HEK293 (cell line): ENCODE measurements around the gene RRAS.

Experiments used
- BCL11A ChIP-seq: fragments of 450-650 bp; formaldehyde crosslinking; IDR thresholded peaks from 2 replicates; pipeline ENCODE4 v1.5.1; 2016; ENCODE audit warnings: low read depth, missing biosample characterization, missing genetic modification characterization
- FEZF1 ChIP-seq: fragments of 450-650 bp; formaldehyde crosslinking; IDR thresholded peaks from 2 replicates; pipeline ENCODE4 v1.5.1; 2016; ENCODE audit warnings: missing biosample characterization, missing genetic modification characterization
- GLI2 ChIP-seq: fragments of 450-650 bp; formaldehyde crosslinking; IDR thresholded peaks from 2 replicates; pipeline ENCODE4; 2017; ENCODE audit warnings: missing biosample characterization, missing genetic modification characterization, low read depth, borderline replicate concordance
- GLIS1 ChIP-seq: fragments of 450-650 bp; formaldehyde crosslinking; IDR thresholded peaks from 2 replicates; pipeline ENCODE4 v1.5.1; 2016; ENCODE audit warnings: missing biosample characterization, missing genetic modification characterization
- HOXC10 ChIP-seq: sonication (generic); formaldehyde crosslinking; IDR thresholded peaks from 2 replicates; pipeline ENCODE4 v1.8.1; 2023; ENCODE audit warnings: mild to moderate bottlenecking, missing genetic modification reagents
- KLF9 ChIP-seq: fragments of 450-650 bp; formaldehyde crosslinking; IDR thresholded peaks from 2 replicates; pipeline ENCODE4 v1.5.1; 2016; ENCODE audit warnings: missing biosample characterization, missing genetic modification characterization, low read depth
- MEIS1 ChIP-seq: sonication (generic); formaldehyde crosslinking; IDR thresholded peaks from 2 replicates; pipeline ENCODE4 v1.8.1; 2022; ENCODE audit warnings: missing genetic modification reagents, mild to moderate bottlenecking, borderline replicate concordance
- MZF1 ChIP-seq: fragments of 450-650 bp; formaldehyde crosslinking; IDR thresholded peaks from 2 replicates; pipeline ENCODE4 v1.5.1; 2017; ENCODE audit warnings: missing biosample characterization, missing genetic modification characterization, borderline replicate concordance
- OSR2 ChIP-seq: fragments of 450-650 bp; formaldehyde crosslinking; IDR thresholded peaks from 2 replicates; pipeline ENCODE4 v1.5.1; 2016; ENCODE audit warnings: missing biosample characterization, missing genetic modification characterization
- OVOL3 ChIP-seq: fragments of 450-650 bp; formaldehyde crosslinking; IDR thresholded peaks from 2 replicates; pipeline ENCODE4 v1.5.1; 2016; ENCODE audit warnings: missing biosample characterization, missing genetic modification characterization
- SCRT1 ChIP-seq: fragments of 450-650 bp; formaldehyde crosslinking; IDR thresholded peaks from 2 replicates; pipeline ENCODE4 v1.5.1; 2016; ENCODE audit warnings: missing biosample characterization, missing genetic modification characterization, borderline replicate concordance
- WT1 ChIP-seq: fragments of 450-650 bp; formaldehyde crosslinking; IDR thresholded peaks from 2 replicates; pipeline ENCODE4 v1.5.1; 2016; ENCODE audit warnings: missing biosample characterization, missing genetic modification characterization
- YY1 ChIP-seq: fragments of 450-650 bp; formaldehyde crosslinking; IDR thresholded peaks from 2 replicates; pipeline ENCODE4 v1.5.1; 2018; ENCODE audit warnings: missing biosample characterization, missing genetic modification characterization
- ZFP41 ChIP-seq: fragments of 450-650 bp; formaldehyde crosslinking; IDR thresholded peaks from 2 replicates; pipeline ENCODE4 v1.5.1; 2016; ENCODE audit warnings: missing biosample characterization, missing genetic modification characterization, borderline replicate concordance
- ZNF132 ChIP-seq: fragments of 450-650 bp; formaldehyde crosslinking; IDR thresholded peaks from 2 replicates; pipeline ENCODE4 v1.5.1; 2017; ENCODE audit warnings: missing biosample characterization, missing genetic modification characterization, borderline replicate concordance
- ZNF140 ChIP-seq: fragments of 450-650 bp; formaldehyde crosslinking; IDR thresholded peaks from 2 replicates; pipeline ENCODE4 v1.5.1; 2016; ENCODE audit warnings: missing biosample characterization, missing genetic modification characterization
- ZNF175 ChIP-seq: fragments of 450-650 bp; formaldehyde crosslinking; IDR thresholded peaks from 2 replicates; pipeline ENCODE4 v1.5.1; 2016; ENCODE audit warnings: missing biosample characterization, missing genetic modification characterization
- ZNF23 ChIP-seq: fragments of 450-650 bp; formaldehyde crosslinking; IDR thresholded peaks from 2 replicates; pipeline ENCODE4 v1.5.1; 2016; ENCODE audit warnings: missing biosample characterization, missing genetic modification characterization, borderline replicate concordance
- ZNF24 ChIP-seq: fragments of 450-650 bp; formaldehyde crosslinking; IDR thresholded peaks from 2 replicates; pipeline ENCODE4 v1.5.1; 2016; ENCODE audit warnings: missing biosample characterization, missing genetic modification characterization
- ZNF248 ChIP-seq: fragments of 450-650 bp; formaldehyde crosslinking; IDR thresholded peaks from 2 replicates; pipeline ENCODE4 v1.5.1; 2017; ENCODE audit warnings: missing biosample characterization, missing genetic modification characterization
- ZNF292 ChIP-seq: fragments of 450-650 bp; formaldehyde crosslinking; IDR thresholded peaks from 2 replicates; pipeline ENCODE4 v1.5.1; 2016; ENCODE audit warnings: low read depth, missing biosample characterization, missing genetic modification characterization, borderline replicate concordance
- ZNF416 ChIP-seq: fragments of 450-650 bp; formaldehyde crosslinking; IDR thresholded peaks from 2 replicates; pipeline ENCODE4 v1.5.1; 2016; ENCODE audit warnings: missing biosample characterization, missing genetic modification characterization
- ZNF423 ChIP-seq: fragments of 450-650 bp; formaldehyde crosslinking; IDR thresholded peaks from 2 replicates; pipeline ENCODE4 v1.5.1; 2016; ENCODE audit warnings: missing biosample characterization, missing genetic modification characterization
- ZNF521 ChIP-seq: fragments of 450-650 bp; formaldehyde crosslinking; IDR thresholded peaks from 2 replicates; pipeline ENCODE4 v1.5.1; 2017; ENCODE audit warnings: missing biosample characterization, mild to moderate bottlenecking, missing genetic modification characterization
- ZNF549 ChIP-seq: fragments of 450-650 bp; IDR thresholded peaks from 2 replicates; pipeline ENCODE4 v1.5.1; 2018; ENCODE audit warnings: missing biosample characterization, missing genetic modification characterization, mild to moderate bottlenecking, inconsistent platforms, moderate library complexity
- ZNF555 ChIP-seq: fragments of 450-650 bp; formaldehyde crosslinking; conservative IDR thresholded peaks from 2 replicates; pipeline ENCODE4 v1.5.1; 2017; ENCODE audit warnings: missing biosample characterization, mild to moderate bottlenecking, missing genetic modification characterization, inconsistent platforms
- ZNF558 ChIP-seq: fragments of 450-650 bp; formaldehyde crosslinking; IDR thresholded peaks from 2 replicates; pipeline ENCODE4 v1.5.1; 2016; ENCODE audit warnings: missing biosample characterization, missing genetic modification characterization
- ZNF664 ChIP-seq: fragments of 450-650 bp; formaldehyde crosslinking; IDR thresholded peaks from 2 replicates; pipeline ENCODE4 v1.5.1; 2016; ENCODE audit warnings: missing biosample characterization, missing genetic modification characterization
- TF ChIP-seq, protein P1 (sequence below): fragments of 450-650 bp; formaldehyde crosslinking; IDR thresholded peaks from 2 replicates; pipeline ENCODE4 v1.5.0; 2017; ENCODE audit warnings: missing biosample characterization, missing genetic modification characterization, borderline replicate concordance
- TF ChIP-seq, protein P2 (sequence below): fragments of 450-650 bp; formaldehyde crosslinking; IDR thresholded peaks from 2 replicates; pipeline ENCODE4 v1.5.1; 2016; ENCODE audit warnings: missing biosample characterization, missing genetic modification characterization
- TF ChIP-seq, protein P3 (sequence below): fragments of 450-650 bp; formaldehyde crosslinking; IDR thresholded peaks from 2 replicates; pipeline ENCODE4 v1.5.1; 2016; ENCODE audit warnings: missing biosample characterization, missing genetic modification characterization
- TF ChIP-seq, protein P4 (sequence below): fragments of 450-650 bp; formaldehyde crosslinking; IDR thresholded peaks from 2 replicates; pipeline ENCODE4 v1.5.1; 2016; ENCODE audit warnings: missing biosample characterization, missing genetic modification characterization

Gene RRAS

DNA sequence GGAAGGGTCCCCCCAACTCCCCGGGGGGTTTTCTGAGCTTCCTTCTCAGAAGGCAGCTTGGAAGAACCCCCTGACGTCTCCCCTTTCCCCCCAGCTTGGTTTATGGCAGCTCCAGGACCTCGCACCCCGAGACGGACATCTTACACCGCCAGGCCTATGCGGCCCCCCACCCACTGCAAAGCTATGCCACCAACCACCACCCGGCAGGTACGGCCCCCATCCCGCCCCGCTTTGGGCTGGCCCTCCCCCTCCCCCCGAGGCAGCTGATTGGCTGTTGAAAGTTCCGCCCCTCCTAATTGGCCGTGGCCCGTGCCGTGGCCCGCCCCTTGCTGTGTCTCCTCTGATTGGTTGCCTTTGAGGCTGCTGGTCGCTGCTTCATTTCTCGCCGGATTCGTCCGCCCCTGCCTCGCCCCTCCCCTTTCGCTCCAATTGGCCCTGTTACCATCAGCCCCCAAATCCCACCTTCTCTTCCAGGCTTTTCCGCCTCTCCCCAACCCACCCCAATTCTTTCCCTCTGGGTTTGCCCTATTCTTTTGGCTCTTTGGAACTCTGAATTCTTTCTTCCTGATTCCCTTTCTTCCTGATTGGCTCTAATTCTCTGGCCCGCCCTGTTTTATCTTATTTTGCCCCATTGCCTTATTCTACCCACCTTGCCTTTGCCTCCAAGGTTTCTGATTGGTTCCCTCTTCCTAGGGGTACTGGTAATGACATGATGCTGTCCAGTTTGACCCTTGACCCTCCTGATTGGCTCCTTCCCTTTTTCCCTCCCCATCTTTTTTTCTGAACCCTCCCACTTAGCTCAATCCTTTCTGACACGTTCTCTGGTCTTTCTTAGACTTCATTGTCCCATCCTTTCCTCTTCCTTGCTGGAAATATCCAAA lies 46.5 kb downstream of the RRAS start (continued):
- TF ChIP-seq, protein P1, sequence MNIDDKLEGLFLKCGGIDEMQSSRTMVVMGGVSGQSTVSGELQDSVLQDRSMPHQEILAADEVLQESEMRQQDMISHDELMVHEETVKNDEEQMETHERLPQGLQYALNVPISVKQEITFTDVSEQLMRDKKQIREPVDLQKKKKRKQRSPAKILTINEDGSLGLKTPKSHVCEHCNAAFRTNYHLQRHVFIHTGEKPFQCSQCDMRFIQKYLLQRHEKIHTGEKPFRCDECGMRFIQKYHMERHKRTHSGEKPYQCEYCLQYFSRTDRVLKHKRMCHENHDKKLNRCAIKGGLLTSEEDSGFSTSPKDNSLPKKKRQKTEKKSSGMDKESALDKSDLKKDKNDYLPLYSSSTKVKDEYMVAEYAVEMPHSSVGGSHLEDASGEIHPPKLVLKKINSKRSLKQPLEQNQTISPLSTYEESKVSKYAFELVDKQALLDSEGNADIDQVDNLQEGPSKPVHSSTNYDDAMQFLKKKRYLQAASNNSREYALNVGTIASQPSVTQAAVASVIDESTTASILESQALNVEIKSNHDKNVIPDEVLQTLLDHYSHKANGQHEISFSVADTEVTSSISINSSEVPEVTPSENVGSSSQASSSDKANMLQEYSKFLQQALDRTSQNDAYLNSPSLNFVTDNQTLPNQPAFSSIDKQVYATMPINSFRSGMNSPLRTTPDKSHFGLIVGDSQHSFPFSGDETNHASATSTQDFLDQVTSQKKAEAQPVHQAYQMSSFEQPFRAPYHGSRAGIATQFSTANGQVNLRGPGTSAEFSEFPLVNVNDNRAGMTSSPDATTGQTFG (tag by site-specific recombination) = no peak
- TF ChIP-seq WT1 (no peak), BCL11A (tag by site-specific recombination) (peak; percentile 60; the same call in 1 of the 2 replicates), ZNF140 (no peak; the same call in 1 of the 2 replicates), ZNF23 (tag by site-specific recombination) (no peak), MZF1 (no peak), ZNF132 (tag by site-specific recombination) (no peak), ZNF292 (tag by site-specific recombination) (no peak), YY1 (tag by site-specific recombination) (no peak), FEZF1 (tag by site-specific recombination) (no peak), ZNF248 (tag by site-specific recombination) (no peak), ZNF555 (tag by site-specific recombination) (no peak), ZNF549 (tag by site-specific recombination) (no peak), MEIS1 (no peak), ZNF175 (no peak), ZNF24 (tag by site-specific recombination) (no peak), ZNF521 (tag by site-specific recombination) (no peak), OVOL3 (tag by site-specific recombination) (no peak), ZNF558 (no peak), SCRT1 (tag by site-specific recombination) (no peak), ZNF664 (tag by site-specific recombination) (no peak), HOXC10 (CRISPR knock-in tag) (no peak), GLIS1 (tag by site-specific recombination) (peak; percentile 78), ZNF416 (tag by site-specific recombination) (no peak), GLI2 (tag by site-specific recombination) (no peak), ZNF423 (tag by site-specific recombination) (no peak), OSR2 (no peak), ZFP41 (tag by site-specific recombination) (no peak), KLF9 (peak; percentile 46; the same call in 1 of the 2 replicates)
- TF ChIP-seq, protein P2, sequence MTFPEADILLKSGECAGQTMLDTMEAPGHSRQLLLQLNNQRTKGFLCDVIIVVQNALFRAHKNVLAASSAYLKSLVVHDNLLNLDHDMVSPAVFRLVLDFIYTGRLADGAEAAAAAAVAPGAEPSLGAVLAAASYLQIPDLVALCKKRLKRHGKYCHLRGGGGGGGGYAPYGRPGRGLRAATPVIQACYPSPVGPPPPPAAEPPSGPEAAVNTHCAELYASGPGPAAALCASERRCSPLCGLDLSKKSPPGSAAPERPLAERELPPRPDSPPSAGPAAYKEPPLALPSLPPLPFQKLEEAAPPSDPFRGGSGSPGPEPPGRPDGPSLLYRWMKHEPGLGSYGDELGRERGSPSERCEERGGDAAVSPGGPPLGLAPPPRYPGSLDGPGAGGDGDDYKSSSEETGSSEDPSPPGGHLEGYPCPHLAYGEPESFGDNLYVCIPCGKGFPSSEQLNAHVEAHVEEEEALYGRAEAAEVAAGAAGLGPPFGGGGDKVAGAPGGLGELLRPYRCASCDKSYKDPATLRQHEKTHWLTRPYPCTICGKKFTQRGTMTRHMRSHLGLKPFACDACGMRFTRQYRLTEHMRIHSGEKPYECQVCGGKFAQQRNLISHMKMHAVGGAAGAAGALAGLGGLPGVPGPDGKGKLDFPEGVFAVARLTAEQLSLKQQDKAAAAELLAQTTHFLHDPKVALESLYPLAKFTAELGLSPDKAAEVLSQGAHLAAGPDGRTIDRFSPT (tag by site-specific recombination) = peak; percentile 56; the same call in 1 of the 2 replicates
- TF ChIP-seq, protein P3, sequence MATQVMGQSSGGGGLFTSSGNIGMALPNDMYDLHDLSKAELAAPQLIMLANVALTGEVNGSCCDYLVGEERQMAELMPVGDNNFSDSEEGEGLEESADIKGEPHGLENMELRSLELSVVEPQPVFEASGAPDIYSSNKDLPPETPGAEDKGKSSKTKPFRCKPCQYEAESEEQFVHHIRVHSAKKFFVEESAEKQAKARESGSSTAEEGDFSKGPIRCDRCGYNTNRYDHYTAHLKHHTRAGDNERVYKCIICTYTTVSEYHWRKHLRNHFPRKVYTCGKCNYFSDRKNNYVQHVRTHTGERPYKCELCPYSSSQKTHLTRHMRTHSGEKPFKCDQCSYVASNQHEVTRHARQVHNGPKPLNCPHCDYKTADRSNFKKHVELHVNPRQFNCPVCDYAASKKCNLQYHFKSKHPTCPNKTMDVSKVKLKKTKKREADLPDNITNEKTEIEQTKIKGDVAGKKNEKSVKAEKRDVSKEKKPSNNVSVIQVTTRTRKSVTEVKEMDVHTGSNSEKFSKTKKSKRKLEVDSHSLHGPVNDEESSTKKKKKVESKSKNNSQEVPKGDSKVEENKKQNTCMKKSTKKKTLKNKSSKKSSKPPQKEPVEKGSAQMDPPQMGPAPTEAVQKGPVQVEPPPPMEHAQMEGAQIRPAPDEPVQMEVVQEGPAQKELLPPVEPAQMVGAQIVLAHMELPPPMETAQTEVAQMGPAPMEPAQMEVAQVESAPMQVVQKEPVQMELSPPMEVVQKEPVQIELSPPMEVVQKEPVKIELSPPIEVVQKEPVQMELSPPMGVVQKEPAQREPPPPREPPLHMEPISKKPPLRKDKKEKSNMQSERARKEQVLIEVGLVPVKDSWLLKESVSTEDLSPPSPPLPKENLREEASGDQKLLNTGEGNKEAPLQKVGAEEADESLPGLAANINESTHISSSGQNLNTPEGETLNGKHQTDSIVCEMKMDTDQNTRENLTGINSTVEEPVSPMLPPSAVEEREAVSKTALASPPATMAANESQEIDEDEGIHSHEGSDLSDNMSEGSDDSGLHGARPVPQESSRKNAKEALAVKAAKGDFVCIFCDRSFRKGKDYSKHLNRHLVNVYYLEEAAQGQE (tag by site-specific recombination) = no peak
- TF ChIP-seq, protein P4, sequence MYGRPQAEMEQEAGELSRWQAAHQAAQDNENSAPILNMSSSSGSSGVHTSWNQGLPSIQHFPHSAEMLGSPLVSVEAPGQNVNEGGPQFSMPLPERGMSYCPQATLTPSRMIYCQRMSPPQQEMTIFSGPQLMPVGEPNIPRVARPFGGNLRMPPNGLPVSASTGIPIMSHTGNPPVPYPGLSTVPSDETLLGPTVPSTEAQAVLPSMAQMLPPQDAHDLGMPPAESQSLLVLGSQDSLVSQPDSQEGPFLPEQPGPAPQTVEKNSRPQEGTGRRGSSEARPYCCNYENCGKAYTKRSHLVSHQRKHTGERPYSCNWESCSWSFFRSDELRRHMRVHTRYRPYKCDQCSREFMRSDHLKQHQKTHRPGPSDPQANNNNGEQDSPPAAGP = no peak
